ENCODE measurements around the gene HERPUD2.

HERPUD2 gene

GRCh38 chr7:35694784-35695472, at the start of gene HERPUD2:
Gene HERPUD2, minus strand, starts transcription at chr7:35695135. Its CDS starts 805 bp downstream, at chr7:35694330.
- DNase-seq (ENCODE audit: low read depth): peak; percentile 90

- DNase-seq (ENCODE audit: low read depth): no peak
Measured at GRCh38 chr7:35738889-35739288, 44.0 kb upstream of the HERPUD2 start.

GRCh38 chr7:35736725-35737124, 41.8 kb upstream of the HERPUD2 start:
- no peak for DNase-seq (ENCODE audit: low read depth)

GRCh38 chr7:35735396-35735795, 40.5 kb upstream of the HERPUD2 start:
- DNase-seq (ENCODE audit: low read depth): no peak

- DNase-seq (ENCODE audit: low read depth): no peak
Measured at GRCh38 chr7:35734001-35734483, 39.1 kb upstream of the HERPUD2 start.

- DNase-seq (ENCODE audit: low read depth): no peak
Measured at GRCh38 chr7:35731349-35731748, 36.4 kb upstream of the HERPUD2 start.

- DNase-seq (ENCODE audit: low read depth): no peak
Measured at GRCh38 chr7:35729061-35729783, 34.3 kb upstream of the HERPUD2 start.

- DNase-seq (ENCODE audit: low read depth): no peak
Measured at GRCh38 chr7:35728412-35729060, 33.6 kb upstream of the HERPUD2 start.

GRCh38 chr7:35727571-35727970, 32.6 kb upstream of the HERPUD2 start:
- no peak for DNase-seq (ENCODE audit: low read depth)

GRCh38 chr7:35726654-35727053, 31.7 kb upstream of the HERPUD2 start:
- DNase-seq (ENCODE audit: low read depth): no peak

- no peak for DNase-seq (ENCODE audit: low read depth)
Measured at GRCh38 chr7:35725280-35725680, 30.3 kb upstream of the HERPUD2 start.

GRCh38 chr7:35723011-35723410, 28.1 kb upstream of the HERPUD2 start:
- DNase-seq (ENCODE audit: low read depth): peak; percentile 27

- DNase-seq (ENCODE audit: low read depth): no peak
Measured at GRCh38 chr7:35722054-35722849, 27.3 kb upstream of the HERPUD2 start.

GRCh38 chr7:35721288-35721687, 26.4 kb upstream of the HERPUD2 start:
- DNase-seq (ENCODE audit: low read depth): no peak

- DNase-seq (ENCODE audit: low read depth): no peak
Measured at GRCh38 chr7:35720849-35721248, 25.9 kb upstream of the HERPUD2 start.

- no peak for DNase-seq (ENCODE audit: low read depth)
Measured at GRCh38 chr7:35720032-35720431, 25.1 kb upstream of the HERPUD2 start.

- no peak for DNase-seq (ENCODE audit: low read depth)
Measured at GRCh38 chr7:35718047-35718446, 23.1 kb upstream of the HERPUD2 start.

GRCh38 chr7:35717516-35717915, 22.6 kb upstream of the HERPUD2 start:
- DNase-seq (ENCODE audit: low read depth): no peak

- no peak for DNase-seq (ENCODE audit: low read depth)
Measured at GRCh38 chr7:35717013-35717412, 22.1 kb upstream of the HERPUD2 start.

- peak; percentile 30 for DNase-seq (ENCODE audit: low read depth)
Measured at GRCh38 chr7:35716038-35716803, 21.3 kb upstream of the HERPUD2 start.

GRCh38 chr7:35714862-35715261, 19.9 kb upstream of the HERPUD2 start:
- no peak for DNase-seq (ENCODE audit: low read depth)

Data from EH (cell line).